ENCODE measurements around the gene TUBB8. TPM values are rescaled to one million over a fixed set of nuclear protein-coding genes. Genes with fewer than 3 reads are reported as not detected.

Gene TUBB8
- total and polyA plus RNA-seq, 10 of the 15 experiments (the other 5 are each of a cell fraction or from before 2014, with no cell fraction given) = not detected

DNA sequence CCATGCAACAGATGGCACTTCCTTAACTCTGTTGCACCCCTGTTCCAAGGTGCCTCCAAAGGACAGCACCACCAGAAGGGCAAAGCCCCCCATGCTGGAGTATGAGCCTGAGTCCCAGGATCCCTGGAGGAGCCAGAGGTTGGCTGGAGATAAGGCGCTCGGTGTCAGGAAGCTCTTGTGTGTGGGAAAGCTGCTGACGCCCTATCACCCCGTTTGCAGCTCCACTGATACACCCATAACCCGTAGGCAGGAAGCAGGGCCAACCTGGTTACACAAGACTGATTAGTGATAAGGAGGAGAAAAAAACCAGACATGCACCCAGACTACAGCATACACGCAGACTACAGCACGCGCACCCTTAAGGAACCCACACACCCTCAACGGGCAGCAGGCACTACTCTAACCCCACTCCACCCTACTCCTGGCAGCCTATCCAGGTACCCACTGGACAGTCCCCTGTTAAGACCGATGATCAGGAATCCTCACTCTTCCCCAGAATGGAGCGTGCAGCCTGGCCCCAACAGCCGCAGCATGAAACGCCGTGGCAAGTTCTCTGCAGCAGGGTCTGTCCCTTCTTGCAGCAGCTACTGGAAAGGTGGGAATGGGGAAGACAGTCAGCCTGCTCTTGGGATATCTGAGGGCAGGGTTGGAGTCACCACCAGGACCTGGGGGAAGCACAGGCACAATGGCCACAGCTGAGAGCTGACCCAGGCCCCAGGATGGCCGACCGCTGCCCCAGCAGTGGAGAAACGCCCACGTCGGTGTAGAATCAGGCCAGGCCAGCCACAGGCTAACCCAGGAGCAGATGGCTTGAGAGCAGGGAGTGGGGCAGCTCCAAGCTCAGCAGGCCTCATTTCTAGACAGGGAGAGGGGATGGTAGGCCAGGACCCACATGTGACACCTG, 38.3 kb upstream of the TUBB8 start:
- no peaks in the 10 kb centered on the region for H3K4me1 ChIP-seq (ENCODE audit: control insufficient read depth, insufficient read depth, low read length)
- ChIA-PET CTCF (no interaction called here), POLR2A (no interaction called here), RAD21 (ENCODE audit: unreplicated experiment) (no interaction called here), SMC1A (ENCODE audit: uncharacterized antibody, unreplicated experiment) (no interaction called here)
- no peak overlapping the region for H3K4me2 ChIP-seq (ENCODE audit: control insufficient read depth, insufficient read depth)
- WGBS (ENCODE audit: insufficient coverage, insufficient replicate concordance, low lambda C conversion rate, missing lambda C conversion rate) = 47% methylated on average over 15 of the region's 19 CpGs
- H3K9me3 ChIP-seq (replicated peaks; ENCODE audit: control insufficient read depth, insufficient read depth, low read length) = no peaks in the 10 kb centered on the region
- no peak overlapping the region for H2AFZ ChIP-seq (ENCODE audit: control insufficient read depth, low read depth, low read length)
- H3K4me3 ChIP-seq = no peak overlapping the region
- H3K27ac ChIP-seq (ENCODE audit: control insufficient read depth, insufficient read depth) = no peak overlapping the region
- no peaks in the 10 kb centered on the region for H3K79me2 ChIP-seq (ENCODE audit: control insufficient read depth, insufficient read depth, low read length)
- intact Hi-C loops (cut with micrococcal nuclease; ENCODE audit: unreplicated experiment) = no loop called here
- no peaks in the 10 kb centered on the region for H4K20me1 ChIP-seq (ENCODE audit: control insufficient read depth, insufficient read depth)
- H3K27me3 ChIP-seq (replicated peaks in 1 of 2; ENCODE audit: control insufficient read depth in 2 of 2, insufficient read depth in 2 of 2, low read length in 1 of 2) = no peaks in the 10 kb centered on the region
- H3K9ac ChIP-seq (ENCODE audit: control insufficient read depth, insufficient read depth, low read length) = no peak overlapping the region
- no peaks in the 10 kb centered on the region for H3K36me3 ChIP-seq (ENCODE audit: control insufficient read depth in 2 of 2, insufficient read depth in 2 of 2, low read length in 1 of 2)
- no peak for FAIRE-seq
- DNase-seq (ENCODE audit: low read depth, low spot score) = no peak
- ATAC-seq = no peak
- in situ Hi-C loops (cut with MboI) = no loop called here
- no peak for TF ChIP-seq TCF12 (IDR thresholded peaks at IDR 0.05; ENCODE audit: low read depth, low read length)
- no TSS peak for BruUV-seq (replicated peaks)

DNA sequence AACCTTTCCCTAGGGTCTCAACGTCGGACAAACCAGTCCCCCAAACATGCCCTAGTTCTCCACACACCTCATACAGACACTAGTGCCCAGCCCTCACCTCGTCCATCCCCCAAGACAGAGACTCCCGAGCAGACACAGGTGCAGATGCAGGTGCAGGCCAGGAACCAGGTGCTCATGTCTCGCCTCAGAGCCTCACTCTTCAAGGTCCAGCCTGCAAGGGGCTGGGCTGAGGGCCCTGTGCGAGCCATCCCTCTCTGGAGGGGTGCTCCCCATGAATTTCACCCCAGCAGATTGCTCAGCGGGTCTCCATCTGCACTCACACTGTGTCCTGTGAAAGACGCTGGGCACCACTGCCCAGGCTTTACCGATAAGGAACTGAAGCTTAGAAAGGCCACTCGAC, 36.9 kb upstream of the TUBB8 start:
- POLR2A ChIA-PET = no interaction called here
- H3K4me1 ChIP-seq (ENCODE audit: control insufficient read depth, insufficient read depth, low read length) = no peaks in the 10 kb centered on the region
- no peak overlapping the region for H3K9ac ChIP-seq (ENCODE audit: control insufficient read depth, insufficient read depth, low read length)
- H3K27me3 ChIP-seq (replicated peaks in 1 of 2; ENCODE audit: control insufficient read depth in 2 of 2, insufficient read depth in 2 of 2, low read length in 1 of 2) = no peaks in the 10 kb centered on the region
- DNase-seq (ENCODE audit: low read depth, low spot score) (no peak), FAIRE-seq (no peak), ATAC-seq (no peak)
- no peak overlapping the region for H3K27ac ChIP-seq (ENCODE audit: control insufficient read depth, insufficient read depth)
- WGBS (ENCODE audit: insufficient coverage, insufficient replicate concordance, low lambda C conversion rate, missing lambda C conversion rate) = 38% methylated on average over 9 of the region's 10 CpGs
- no TSS peak for BruUV-seq (replicated peaks)
- no peaks in the 10 kb centered on the region for H3K36me3 ChIP-seq (ENCODE audit: control insufficient read depth in 2 of 2, insufficient read depth in 2 of 2, low read length in 1 of 2)
- no peak overlapping the region for H3K4me3 ChIP-seq
- no peaks in the 10 kb centered on the region for H3K9me3 ChIP-seq (replicated peaks; ENCODE audit: control insufficient read depth, insufficient read depth, low read length)
- no peak overlapping the region for H3K4me2 ChIP-seq (ENCODE audit: control insufficient read depth, insufficient read depth)
- no peaks in the 10 kb centered on the region for H3K79me2 ChIP-seq (ENCODE audit: control insufficient read depth, insufficient read depth, low read length)
- no peaks in the 10 kb centered on the region for H4K20me1 ChIP-seq (ENCODE audit: control insufficient read depth, insufficient read depth)
- TF ChIP-seq YBX1 (IDR thresholded peaks at IDR 0.05) (no peak), NR2C2 (IDR thresholded peaks at IDR 0.05; ENCODE audit: borderline replicate concordance, control insufficient read depth, insufficient read length, low read depth) (no peak)
- RAD21 ChIA-PET (ENCODE audit: unreplicated experiment) = no interaction called here
- intact Hi-C loops (cut with micrococcal nuclease; ENCODE audit: unreplicated experiment) = no loop called here
- no peak overlapping the region for H2AFZ ChIP-seq (ENCODE audit: control insufficient read depth, low read depth, low read length)
- in situ Hi-C loops (cut with MboI) = no loop called here
- CTCF ChIA-PET = no interaction called here
- SMC1A ChIA-PET (ENCODE audit: uncharacterized antibody, unreplicated experiment) = no interaction called here

All from GM12878 (cell line).